ENCODE results near the gene PRPF6. TPM values are rescaled to one million over a fixed set of nuclear protein-coding genes. Genes with fewer than 3 reads are reported as not detected.

PRPF6 gene
- total RNA-seq, 1 donor from 2014 or later: 52.6 TPM

GRCh38 chr20:63966172-63966943 is 14.6 kb upstream of the PRPF6 start:
- H3K4me1 ChIP-seq (ENCODE audit: insufficient read depth, low read length): peaks cover 11% of the 10 kb centered on the region
- no peak overlapping the region for H3K4me2 ChIP-seq (ENCODE audit: low read length)
- Mint-ChIP-seq H3K27me3 (ENCODE audit: low read depth, unreplicated experiment) (no peaks in the 10 kb centered on the region), H3K36me3 (ENCODE audit: low read depth, unreplicated experiment) (peaks cover 2% of the 10 kb centered on the region), H3K9me3 (ENCODE audit: unreplicated experiment) (no peaks in the 10 kb centered on the region), H3K4me1 (ENCODE audit: low read depth, unreplicated experiment) (peaks cover 2% of the 10 kb centered on the region), H3K4me3 (ENCODE audit: unreplicated experiment) (no peak overlapping the region), H3K27ac (ENCODE audit: unreplicated experiment) (no peak overlapping the region)
- H3K79me2 ChIP-seq (ENCODE audit: insufficient read depth, low read length): peaks cover 24% of the 10 kb centered on the region
- TF ChIP-seq, protein P1, sequence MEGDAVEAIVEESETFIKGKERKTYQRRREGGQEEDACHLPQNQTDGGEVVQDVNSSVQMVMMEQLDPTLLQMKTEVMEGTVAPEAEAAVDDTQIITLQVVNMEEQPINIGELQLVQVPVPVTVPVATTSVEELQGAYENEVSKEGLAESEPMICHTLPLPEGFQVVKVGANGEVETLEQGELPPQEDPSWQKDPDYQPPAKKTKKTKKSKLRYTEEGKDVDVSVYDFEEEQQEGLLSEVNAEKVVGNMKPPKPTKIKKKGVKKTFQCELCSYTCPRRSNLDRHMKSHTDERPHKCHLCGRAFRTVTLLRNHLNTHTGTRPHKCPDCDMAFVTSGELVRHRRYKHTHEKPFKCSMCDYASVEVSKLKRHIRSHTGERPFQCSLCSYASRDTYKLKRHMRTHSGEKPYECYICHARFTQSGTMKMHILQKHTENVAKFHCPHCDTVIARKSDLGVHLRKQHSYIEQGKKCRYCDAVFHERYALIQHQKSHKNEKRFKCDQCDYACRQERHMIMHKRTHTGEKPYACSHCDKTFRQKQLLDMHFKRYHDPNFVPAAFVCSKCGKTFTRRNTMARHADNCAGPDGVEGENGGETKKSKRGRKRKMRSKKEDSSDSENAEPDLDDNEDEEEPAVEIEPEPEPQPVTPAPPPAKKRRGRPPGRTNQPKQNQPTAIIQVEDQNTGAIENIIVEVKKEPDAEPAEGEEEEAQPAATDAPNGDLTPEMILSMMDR (IDR thresholded peaks at IDR 0.05; ENCODE audit: insufficient read depth, low read depth, low read length): no peak
- TF ChIP-seq EZH2 (IDR thresholded peaks at IDR 0.05; ENCODE audit: insufficient read depth, low read length): no peak
- no peak overlapping the region for H3K27ac ChIP-seq (ENCODE audit: low read depth, low read length)
- no peak overlapping the region for H3K9ac ChIP-seq (ENCODE audit: low read length)
- H4K20me1 ChIP-seq (ENCODE audit: insufficient read depth, low read length): no peaks in the 10 kb centered on the region
- H3K4me3 ChIP-seq (ENCODE audit: insufficient read depth, low read depth, low read length): no peak overlapping the region
- no peak for DNase-seq (ENCODE audit: low read depth)
- FAIRE-seq: no peak
- no peak overlapping the region for H2AFZ ChIP-seq (ENCODE audit: low read depth, low read length)
- H3K9me3 ChIP-seq (ENCODE audit: insufficient read depth, low read depth, low read length): peaks cover 39% of the 10 kb centered on the region
- peaks cover 7% of the 10 kb centered on the region for H3K36me3 ChIP-seq (ENCODE audit: insufficient read depth, low read length)
- no peaks in the 10 kb centered on the region for H3K27me3 ChIP-seq (ENCODE audit: insufficient read depth, low read length)

DNA sequence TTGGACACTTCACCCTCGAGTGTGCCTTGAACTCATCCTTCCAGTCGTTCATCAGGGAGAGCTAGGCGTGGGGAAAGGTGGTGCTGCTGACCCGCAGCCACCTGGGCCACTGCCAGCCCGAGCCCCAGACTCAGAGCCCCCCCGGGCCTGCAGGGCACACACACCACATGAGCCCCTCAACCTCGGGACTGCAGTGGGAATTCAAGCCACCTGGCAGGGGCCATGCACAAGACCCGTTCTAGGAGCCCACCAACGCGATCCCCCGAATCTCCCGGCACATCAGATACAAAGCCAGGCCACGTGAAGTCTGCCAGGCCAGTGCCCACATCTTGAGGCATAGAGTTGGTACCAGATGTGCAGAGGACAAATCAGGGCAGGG is 14.0 kb upstream of the PRPF6 start:
- Mint-ChIP-seq H3K4me3 (ENCODE audit: unreplicated experiment) (no peak overlapping the region), H3K27me3 (ENCODE audit: low read depth, unreplicated experiment) (no peaks in the 10 kb centered on the region), H3K36me3 (ENCODE audit: low read depth, unreplicated experiment) (no peaks in the 10 kb centered on the region), H3K9me3 (ENCODE audit: unreplicated experiment) (no peaks in the 10 kb centered on the region), H3K27ac (ENCODE audit: unreplicated experiment) (no peak overlapping the region), H3K4me1 (ENCODE audit: low read depth, unreplicated experiment) (peaks cover 2% of the 10 kb centered on the region)
- DNase-seq (ENCODE audit: low read depth) (no peak), FAIRE-seq (no peak)
- Histone ChIP-seq H3K27me3 (ENCODE audit: insufficient read depth, low read length) (no peaks in the 10 kb centered on the region), H2AFZ (ENCODE audit: low read depth, low read length) (no peak overlapping the region), H4K20me1 (ENCODE audit: insufficient read depth, low read length) (no peaks in the 10 kb centered on the region), H3K27ac (ENCODE audit: low read depth, low read length) (no peak overlapping the region), H3K4me3 (ENCODE audit: insufficient read depth, low read depth, low read length) (no peak overlapping the region), H3K4me1 (ENCODE audit: insufficient read depth, low read length) (peaks cover 11% of the 10 kb centered on the region), H3K36me3 (ENCODE audit: insufficient read depth, low read length) (peaks cover 7% of the 10 kb centered on the region), H3K9me3 (ENCODE audit: insufficient read depth, low read depth, low read length) (peaks cover 39% of the 10 kb centered on the region), H3K4me2 (ENCODE audit: low read length) (no peak overlapping the region), H3K9ac (ENCODE audit: low read length) (no peak overlapping the region), H3K79me2 (ENCODE audit: insufficient read depth, low read length) (peaks cover 24% of the 10 kb centered on the region)
- no peak for TF ChIP-seq EZH2 (IDR thresholded peaks at IDR 0.05; ENCODE audit: insufficient read depth, low read length)
- TF ChIP-seq, protein P1 (IDR thresholded peaks at IDR 0.05; ENCODE audit: insufficient read depth, low read depth, low read length): no peak
